ENCODE results near the gene LYSMD4.

Gene LYSMD4

GRCh38 chr15:99702895-99703602 lies 30.2 kb downstream of the LYSMD4 start:
- DNase-seq (ENCODE audit: low read depth, low spot score): no peak
- POLR2A ChIA-PET: no interaction called here
- no peak overlapping the region for H3K4me3 ChIP-seq (ENCODE audit: low read depth, low read length)
- TF ChIP-seq CTCF (IDR thresholded peaks at IDR 0.05; ENCODE audit: insufficient read depth, low read length, missing control alignments): no peak
- CTCF ChIA-PET: interaction anchor here (0.6 to 5.9 kb wide), 43 partner anchors 7 to 602 kb away, joined by 3 to 335 read pairs (median 10); partner anchors contain the start of genes LRRC28 and LYSMD4

GRCh38 chr15:99696096-99696495 lies 37.1 kb downstream of the LYSMD4 start:
- no peak overlapping the region for H3K4me3 ChIP-seq (ENCODE audit: low read depth, low read length)
- no peak for DNase-seq (ENCODE audit: low read depth, low spot score)
- ChIA-PET CTCF (interaction anchor here (0.7 to 2.7 kb wide), 2 partner anchors 8 to 384 kb away, joined by 3 to 15 read pairs; no protein-coding TSS in a partner anchor), POLR2A (no interaction called here)
- no peak for TF ChIP-seq CTCF (IDR thresholded peaks at IDR 0.05; ENCODE audit: insufficient read depth, low read length, missing control alignments)

- no peak for DNase-seq (ENCODE audit: low read depth, low spot score)
- ChIA-PET POLR2A (no interaction called here), CTCF (interaction anchor here (5.1 kb wide), 1 partner anchor 10 kb away, joined by 60 read pairs; no protein-coding TSS in a partner anchor)
- no peak overlapping the region for H3K4me3 ChIP-seq (ENCODE audit: low read depth, low read length)
- TF ChIP-seq CTCF (IDR thresholded peaks at IDR 0.05; ENCODE audit: insufficient read depth, low read length, missing control alignments): no peak
Measured at GRCh38 chr15:99692825-99693224, 40.4 kb downstream of the LYSMD4 start.

- ChIA-PET POLR2A (no interaction called here), CTCF (interaction anchor here (2.7 kb wide), 1 partner anchor 18 kb away, joined by 24 read pairs; no protein-coding TSS in a partner anchor)
- no peak overlapping the region for H3K4me3 ChIP-seq (ENCODE audit: low read depth, low read length)
- no peak for DNase-seq (ENCODE audit: low read depth, low spot score)
- no peak for TF ChIP-seq CTCF (IDR thresholded peaks at IDR 0.05; ENCODE audit: insufficient read depth, low read length, missing control alignments)
Measured at GRCh38 chr15:99686290-99686689, 46.9 kb downstream of the LYSMD4 start.

- ChIA-PET CTCF (interaction anchor here (1.4 kb wide), 1 partner anchor 274 kb away, joined by 5 read pairs; no protein-coding TSS in a partner anchor), POLR2A (no interaction called here)
- no peak for DNase-seq (ENCODE audit: low read depth, low spot score)
- H3K4me3 ChIP-seq (ENCODE audit: low read depth, low read length): no peak overlapping the region
- TF ChIP-seq CTCF (IDR thresholded peaks at IDR 0.05; ENCODE audit: insufficient read depth, low read length, missing control alignments): no peak
Measured at GRCh38 chr15:99683000-99683670, 50.1 kb downstream of the LYSMD4 start.

GRCh38 chr15:99682455-99682854 lies 50.8 kb downstream of the LYSMD4 start:
- H3K4me3 ChIP-seq (ENCODE audit: low read depth, low read length): no peak overlapping the region
- peak; percentile 57 for DNase-seq (ENCODE audit: low read depth, low spot score)
- CTCF ChIA-PET: interaction anchor here (1.0 to 1.4 kb wide), 2 partner anchors 273 to 398 kb away, joined by 3 to 5 read pairs; no protein-coding TSS in a partner anchor
- POLR2A ChIA-PET: no interaction called here
- no peak for TF ChIP-seq CTCF (IDR thresholded peaks at IDR 0.05; ENCODE audit: insufficient read depth, low read length, missing control alignments)
